ENCODE results near the gene RNF150.

GRCh38 chr4:141099326-141099725 lies 33.9 kb downstream of the RNF150 start:
- TF ChIP-seq CTCF (tag by site-specific recombination; IDR thresholded peaks at IDR 0.05): no peak
- TF ChIP-seq TCF7L2 (IDR thresholded peaks at IDR 0.05; ENCODE audit: borderline replicate concordance, low read depth, low read length): no peak
- TF ChIP-seq ZNF664 (tag by site-specific recombination; IDR thresholded peaks at IDR 0.05): no peak
- no peak for TF ChIP-seq ZBTB8A (tag by site-specific recombination; IDR thresholded peaks at IDR 0.05)
- no peak for TF ChIP-seq ZNF239 (tag by site-specific recombination; IDR thresholded peaks at IDR 0.05)
- no peak for TF ChIP-seq YY1 (tag by site-specific recombination; IDR thresholded peaks at IDR 0.05)
- no peak for TF ChIP-seq ZNF701 (tag by site-specific recombination; IDR thresholded peaks at IDR 0.05)
- TF ChIP-seq ZSCAN23 (tag by site-specific recombination; IDR thresholded peaks at IDR 0.05): no peak
- no peak for TF ChIP-seq ATF2 (tag by site-specific recombination; IDR thresholded peaks at IDR 0.05; ENCODE audit: low read depth)
- no peak for TF ChIP-seq ZNF274 (IDR thresholded peaks at IDR 0.05; ENCODE audit: low read length)
- no peak for TF ChIP-seq ZNF274 (tag by site-specific recombination; IDR thresholded peaks at IDR 0.05; ENCODE audit: borderline replicate concordance)
- TF ChIP-seq ZNF211 (tag by site-specific recombination; IDR thresholded peaks at IDR 0.05; ENCODE audit: low read depth): no peak
- TF ChIP-seq PBX3 (CRISPR knock-in tag; IDR thresholded peaks at IDR 0.05): no peak
